GM18499 (cell line): Measurements from ENCODE around the gene PPA2.

ENCODE experiments used
- ATAC-seq: cut with Tn5 transposase; IDR thresholded peaks from one replicate; pipeline ENCODE4 v1.9.1; 2021; ENCODE audit warnings: moderate number of reproducible peaks; ENCODE audit not compliant: insufficient read depth, unreplicated experiment

PPA2 gene

DNA sequence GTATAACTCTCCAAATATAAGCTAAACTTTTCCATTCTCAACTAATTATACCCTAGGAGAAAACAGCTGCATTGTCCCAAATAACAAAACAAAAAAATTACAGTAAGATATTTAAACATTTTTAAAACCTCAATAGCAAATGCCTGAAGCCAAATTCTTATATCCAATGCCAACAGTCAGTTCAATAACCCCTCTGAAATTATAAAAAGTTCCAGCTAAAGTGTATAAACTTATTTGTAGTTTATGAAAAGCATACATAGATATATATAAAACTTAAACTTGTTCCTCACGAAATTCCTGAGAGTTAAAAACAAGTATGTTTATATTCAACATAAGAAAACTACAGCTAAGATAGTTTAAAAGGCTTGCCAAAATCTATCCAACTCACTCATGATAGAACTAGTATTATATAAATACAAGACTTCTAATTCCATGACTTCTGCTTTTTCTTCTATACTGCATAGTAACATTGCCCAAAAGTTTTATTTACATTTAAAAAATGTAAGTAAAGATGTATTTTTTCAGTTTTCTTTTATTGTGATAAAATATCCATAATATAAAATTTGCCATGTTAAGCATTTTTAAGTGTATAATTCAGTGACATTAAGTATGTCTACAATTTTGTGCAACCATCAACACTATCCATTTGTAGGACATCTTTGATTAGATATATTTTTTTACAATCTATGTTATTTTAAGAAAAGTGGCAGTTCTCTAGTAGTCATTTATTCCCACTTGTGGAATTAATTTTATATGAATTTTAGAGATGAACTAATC is 72.8 kb downstream of the PPA2 start:
- no peak for ATAC-seq

DNA sequence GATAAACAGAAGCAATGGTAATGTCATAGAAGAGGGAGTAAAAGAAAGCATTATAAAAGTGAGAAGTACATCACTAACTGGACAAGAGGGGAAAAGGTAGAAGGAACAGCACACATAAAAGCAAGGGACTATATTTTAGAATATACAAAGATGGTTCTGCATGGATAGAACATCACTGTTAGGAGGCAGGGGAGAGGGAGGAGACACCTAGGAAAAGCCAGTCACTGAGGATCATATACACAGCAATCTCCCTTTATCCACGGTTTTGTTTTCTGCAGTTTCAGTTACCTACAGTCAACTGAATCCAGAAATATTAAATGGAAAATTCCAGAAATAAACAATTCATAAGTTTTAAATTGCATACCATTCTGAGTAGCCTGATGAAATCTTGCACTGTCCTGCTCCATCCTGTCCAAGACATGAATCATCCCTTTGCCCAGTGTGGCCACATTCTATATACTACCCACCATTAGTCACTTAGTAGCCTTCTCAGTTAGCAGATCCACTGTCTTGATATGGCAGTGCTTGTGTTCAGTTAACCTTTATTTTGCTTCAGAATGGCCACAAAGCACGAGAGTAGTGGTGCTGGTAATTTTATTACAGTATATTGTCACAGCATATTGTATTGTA is 74.2 kb downstream of the PPA2 start:
- no peak for ATAC-seq

GRCh38 chr4:105392858-105393257 is 81.0 kb downstream of the PPA2 start:
- ATAC-seq, result no peak

GRCh38 chr4:105389167-105389566 is 84.7 kb downstream of the PPA2 start:
- ATAC-seq, result no peak

GRCh38 chr4:105387466-105387865 is 86.4 kb downstream of the PPA2 start:
- no peak for ATAC-seq

DNA sequence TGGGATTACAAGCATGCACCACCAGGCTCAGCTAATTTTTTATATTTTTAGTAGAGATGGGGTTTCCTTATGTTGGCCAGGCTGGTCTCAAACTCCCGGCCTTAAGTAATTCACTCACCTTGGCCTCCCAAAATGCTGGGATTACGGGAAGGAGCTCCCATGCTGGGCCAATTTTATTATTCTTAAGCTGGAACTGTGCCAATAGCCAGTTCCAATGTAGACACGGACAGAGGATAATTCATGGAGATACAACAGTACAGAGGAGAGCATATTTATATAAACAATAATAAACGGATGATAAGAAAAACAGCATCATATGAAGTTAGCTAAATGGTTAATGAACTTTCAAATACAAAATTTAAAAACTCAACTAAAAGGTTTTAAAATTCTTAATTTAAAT is 87.8 kb downstream of the PPA2 start:
- no peak for ATAC-seq

DNA sequence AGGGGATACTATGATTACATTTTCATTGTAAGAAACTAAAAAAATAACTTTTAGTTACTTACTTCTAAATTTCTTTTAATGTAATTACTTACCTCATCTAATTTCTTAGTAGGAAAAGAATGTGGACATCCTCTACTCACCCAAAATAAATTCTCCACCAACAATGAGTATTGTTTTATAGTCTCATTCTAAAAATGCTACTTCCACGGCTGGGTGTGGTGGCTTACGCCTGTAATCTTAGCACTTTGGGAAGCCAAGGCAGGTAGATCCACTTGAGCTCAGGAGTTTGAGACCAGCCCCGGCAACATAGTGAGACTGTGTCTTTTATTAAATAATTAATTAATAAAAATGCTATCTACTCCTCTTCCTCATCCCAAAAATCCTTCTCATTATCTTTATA is 99.8 kb downstream of the PPA2 start:
- no peak for ATAC-seq

GRCh38 chr4:105373324-105373723 is 100.5 kb downstream of the PPA2 start:
- no peak for ATAC-seq

DNA sequence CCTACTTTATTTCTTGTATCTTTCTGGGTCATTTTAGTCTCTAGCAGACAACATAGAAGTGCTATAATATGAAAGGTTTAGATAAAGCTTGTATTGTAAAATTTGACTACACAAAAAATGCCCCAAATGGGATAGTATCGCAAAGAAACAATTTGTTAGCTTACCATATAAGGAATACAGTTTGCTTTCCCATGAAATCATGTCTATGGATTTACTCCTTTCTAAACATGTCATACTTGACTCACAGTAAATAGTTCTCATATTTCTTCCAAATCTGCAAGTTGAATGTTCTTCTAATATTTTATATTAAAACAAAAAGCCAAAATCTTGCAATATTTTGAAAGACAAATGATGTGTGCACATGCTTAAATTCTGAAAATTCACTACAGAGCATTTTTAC is 103.9 kb downstream of the PPA2 start:
- no peak for ATAC-seq

GRCh38 chr4:105361053-105361452 is 112.8 kb downstream of the PPA2 start:
- no peak for ATAC-seq

- no peak for ATAC-seq
These were observed 116.4 kb downstream of the PPA2 start for GRCh38 chr4:105357258-105357980.

DNA sequence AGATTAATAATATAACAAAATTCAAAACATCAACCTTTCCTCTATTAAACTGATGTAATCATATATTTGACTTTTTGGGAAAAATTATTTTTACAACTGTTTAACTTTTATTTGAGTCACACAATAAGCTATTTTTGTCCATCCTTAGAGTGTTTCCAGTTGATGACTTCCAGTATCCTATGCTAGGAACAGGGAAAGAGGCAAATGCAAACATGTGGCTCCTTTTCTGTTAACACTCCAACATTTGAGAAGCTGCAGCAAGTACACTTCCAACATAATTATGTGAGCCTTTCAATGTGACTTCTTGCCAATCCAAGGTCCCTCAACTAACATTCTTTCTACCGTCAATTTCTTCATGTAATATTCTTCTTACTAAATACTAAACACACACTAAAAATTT is 117.7 kb downstream of the PPA2 start:
- ATAC-seq, result no peak

DNA sequence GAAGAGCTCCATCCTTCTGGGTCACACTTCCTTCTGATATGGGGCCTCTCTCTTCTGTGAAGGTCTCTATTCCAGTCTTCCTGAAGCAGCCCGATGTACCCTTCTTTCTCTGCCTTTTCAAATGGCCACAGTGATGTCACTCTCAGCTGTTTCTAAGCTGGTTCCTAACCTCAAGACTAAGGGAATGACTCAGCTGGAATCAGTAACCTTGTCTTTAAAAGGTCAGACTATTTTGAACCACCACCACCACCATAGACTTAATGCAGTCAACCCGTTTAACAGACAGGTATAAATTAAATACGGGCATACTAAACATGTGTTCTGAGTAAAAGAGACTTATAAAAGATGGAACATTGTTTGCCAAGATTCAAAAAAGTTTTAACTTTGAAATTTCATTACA is 121.0 kb downstream of the PPA2 start:
- ATAC-seq, result peak; percentile 81

DNA sequence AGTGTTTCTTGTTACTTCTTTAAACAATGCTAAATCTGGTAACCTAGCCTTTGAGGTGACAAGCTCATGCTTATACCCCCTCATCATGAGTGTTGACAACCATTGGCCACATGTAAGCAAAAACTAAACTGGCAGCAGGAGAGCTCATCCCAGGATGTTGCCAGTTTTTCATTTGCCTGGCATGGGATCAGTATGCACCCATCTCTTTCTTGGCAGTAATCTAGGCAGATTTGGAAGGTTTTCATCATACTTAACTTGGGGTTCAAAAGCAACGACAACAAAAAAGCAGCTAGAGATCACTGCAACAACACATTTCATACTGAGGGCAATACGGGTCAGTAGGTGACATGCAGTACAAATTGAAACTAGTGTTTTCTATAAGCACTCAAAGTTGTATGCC is 122.0 kb downstream of the PPA2 start:
- ATAC-seq, result no peak

DNA sequence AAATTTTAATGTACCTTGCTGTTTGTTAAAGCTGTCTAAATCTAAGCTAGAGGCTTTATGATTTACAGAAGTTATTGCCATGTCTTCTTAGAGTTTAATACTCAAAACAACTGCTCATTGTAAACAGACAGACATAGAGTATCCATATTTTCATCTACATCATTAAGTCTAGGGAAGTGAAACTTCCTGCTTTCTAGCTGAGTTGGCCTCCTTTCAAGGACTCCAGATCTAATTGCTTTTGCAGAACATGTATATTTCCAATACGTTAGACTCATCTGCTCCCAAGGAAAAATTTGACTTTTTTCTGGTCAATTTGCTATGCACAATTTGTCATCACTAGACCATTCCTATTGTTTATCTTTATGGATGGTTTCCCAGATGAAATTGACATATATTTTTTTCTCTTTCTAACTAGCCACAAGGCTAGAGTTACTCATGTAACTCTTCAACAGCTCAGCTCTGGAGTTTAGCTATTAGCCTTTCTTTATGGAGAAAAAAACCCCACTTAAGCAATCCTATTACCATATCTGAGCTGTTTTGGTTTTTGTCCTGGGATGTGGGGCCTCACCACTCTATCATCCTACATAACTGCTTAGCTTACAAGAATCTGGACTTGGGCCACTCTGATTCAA is 122.9 kb downstream of the PPA2 start:
- no peak for ATAC-seq

- no peak for ATAC-seq
These were observed 125.1 kb downstream of the PPA2 start for GRCh38 chr4:105348719-105349118.

DNA sequence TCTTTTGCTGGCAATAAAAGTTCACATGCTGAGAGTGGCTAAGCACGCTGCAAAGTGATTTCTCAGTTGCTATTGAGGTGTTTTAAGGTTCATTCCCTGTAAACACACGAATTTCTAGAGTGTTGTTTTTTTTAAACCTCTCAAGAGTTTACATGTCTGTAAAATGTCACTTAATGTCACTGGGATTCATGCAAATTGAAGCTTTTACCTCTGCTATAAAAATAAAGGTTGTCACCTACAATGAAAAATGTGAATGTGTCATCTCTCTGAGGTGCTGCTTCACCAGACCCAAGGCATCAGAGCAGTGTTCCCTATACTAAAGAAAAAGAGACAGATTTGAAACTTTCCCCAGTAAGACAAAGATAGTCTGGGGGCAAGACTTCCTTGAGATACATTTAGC is 127.0 kb downstream of the PPA2 start:
- no peak for ATAC-seq

- ATAC-seq, result no peak
These were observed 128.0 kb downstream of the PPA2 start for GRCh38 chr4:105345838-105346237.

GRCh38 chr4:105345358-105345757 is 128.5 kb downstream of the PPA2 start:
- ATAC-seq, result no peak

DNA sequence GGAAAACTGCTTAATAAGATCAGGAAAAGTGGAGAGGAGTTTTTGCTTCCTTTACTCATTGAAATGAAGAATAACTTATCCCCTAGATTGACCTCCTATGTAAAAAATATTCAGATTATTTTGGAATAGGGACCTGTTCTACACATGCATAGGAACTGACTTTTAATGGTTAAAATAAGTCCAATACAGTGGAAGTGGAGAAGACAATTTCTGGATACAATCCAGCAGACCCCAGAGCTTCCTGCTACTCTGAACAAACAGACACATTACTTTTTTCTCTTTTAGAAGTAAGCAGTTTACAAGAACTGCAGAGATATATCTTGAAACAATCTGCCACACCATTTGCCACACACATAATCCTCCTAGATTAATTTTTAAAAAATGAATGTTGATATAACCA is 129.7 kb downstream of the PPA2 start:
- ATAC-seq, result no peak
